Measurements from ENCODE around the gene ANP32B.
"Not testable (repeated sequence)": the region's sequence is repeated elsewhere in the genome, so short reads cannot be mapped to it uniquely, and the experiment has no call there.

ANP32B gene

DNA sequence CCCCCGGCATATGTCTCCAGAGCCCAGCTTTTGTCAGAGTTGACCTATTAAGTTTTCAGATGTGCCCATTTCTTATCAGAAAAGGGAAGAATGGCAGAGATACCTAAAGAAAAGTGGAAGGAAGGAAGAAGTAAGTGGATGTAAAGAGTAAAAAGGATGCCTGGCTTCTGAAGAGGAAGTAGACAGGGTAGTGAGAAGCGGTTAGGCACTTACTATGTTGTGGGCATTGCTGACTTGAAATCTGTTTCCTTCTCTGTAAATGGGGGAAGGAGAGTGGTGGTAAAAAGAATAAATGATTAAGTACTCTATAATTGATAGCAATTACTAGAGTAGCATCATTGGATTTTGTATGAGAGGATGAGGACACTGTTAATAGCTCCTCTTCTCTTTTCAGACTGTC, 9.9 kb downstream of the ANP32B start:
- DNase-seq, result peak in 1 of 5 donors; percentile 51

DNA sequence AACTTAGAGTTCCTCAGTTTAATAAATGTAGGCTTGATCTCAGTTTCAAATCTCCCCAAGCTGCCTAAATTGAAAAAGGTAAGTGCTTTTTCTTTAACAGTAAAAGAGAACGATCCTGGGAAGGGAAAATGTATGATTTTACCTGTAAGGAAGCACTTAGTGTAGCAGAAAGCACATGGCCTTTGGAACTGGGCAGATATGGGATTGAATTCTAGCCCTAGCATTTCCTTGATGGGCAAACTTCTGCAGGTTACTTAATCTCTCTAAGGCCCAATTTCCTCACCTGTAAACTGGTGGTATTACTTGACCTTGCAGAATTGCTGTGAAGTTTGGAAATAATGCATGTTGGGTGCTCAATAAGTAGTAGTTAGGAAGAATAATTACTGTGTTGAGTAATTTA, 11.6 kb downstream of the ANP32B start:
- no peak for DNase-seq

DNA sequence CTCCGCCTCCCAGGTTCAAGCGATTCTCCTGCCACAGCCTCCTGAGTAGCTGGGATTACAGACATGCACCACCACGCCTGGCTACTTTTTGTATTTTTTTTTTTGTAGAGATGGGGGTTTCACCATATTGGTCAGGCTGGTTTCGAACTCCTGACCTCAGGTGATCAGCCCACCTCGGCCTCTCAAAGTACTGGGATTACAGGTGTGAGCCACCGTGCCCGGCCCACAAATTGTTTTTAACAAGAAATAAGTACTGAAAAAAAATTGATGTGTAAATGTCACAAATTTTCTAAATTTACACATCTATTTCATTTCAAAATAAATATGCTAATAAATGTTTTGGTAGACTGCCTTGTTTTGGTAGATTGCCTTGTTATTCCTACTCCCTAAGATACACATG, 13.5 kb downstream of the ANP32B start:
- DNase-seq, result not testable (repeated sequence)

DNA sequence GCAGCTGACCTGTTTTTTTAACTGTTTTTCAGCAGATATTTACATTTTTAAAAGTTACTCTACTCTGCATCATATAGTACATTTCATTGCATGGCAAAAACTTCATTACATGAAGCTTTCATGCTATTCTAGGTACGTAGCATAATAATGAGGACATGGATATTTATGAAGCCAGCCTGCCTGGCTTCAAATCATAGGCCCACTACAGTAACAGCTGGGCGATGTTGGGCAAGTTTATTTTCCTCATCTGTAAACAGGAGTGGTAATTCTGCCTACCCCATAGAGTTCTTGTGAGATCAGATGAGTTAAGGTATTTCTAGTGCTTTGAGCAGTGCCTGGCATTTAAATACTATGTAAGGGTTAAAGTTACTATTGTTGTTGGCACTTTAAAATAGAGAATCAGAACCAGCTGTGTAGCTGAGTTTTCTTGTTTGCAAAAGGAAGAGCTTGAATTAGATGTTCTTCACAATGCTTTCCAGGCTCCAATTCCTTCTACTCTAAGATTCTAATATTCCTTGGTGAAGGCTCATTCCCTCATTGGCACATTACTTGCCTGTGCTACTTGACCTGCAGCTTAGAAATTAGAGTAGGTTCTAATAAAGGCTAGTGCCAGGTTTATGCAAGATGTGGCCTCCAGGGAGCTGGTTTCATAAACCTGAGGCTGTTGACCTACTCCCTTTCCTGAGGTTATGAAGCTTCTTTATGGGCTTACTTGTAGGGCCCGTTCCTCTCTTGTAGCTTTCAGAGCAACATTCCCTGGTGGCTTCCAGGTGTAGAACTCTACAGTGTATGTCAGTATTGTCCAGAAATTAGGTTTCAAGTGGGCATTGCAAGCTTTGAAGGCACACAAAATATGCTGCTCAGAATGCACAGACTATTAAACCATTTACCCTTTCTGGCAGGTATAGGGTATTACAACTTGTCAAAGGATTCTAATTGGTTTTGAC, 14.5 kb downstream of the ANP32B start:
- DNase-seq, result no peak

DNA sequence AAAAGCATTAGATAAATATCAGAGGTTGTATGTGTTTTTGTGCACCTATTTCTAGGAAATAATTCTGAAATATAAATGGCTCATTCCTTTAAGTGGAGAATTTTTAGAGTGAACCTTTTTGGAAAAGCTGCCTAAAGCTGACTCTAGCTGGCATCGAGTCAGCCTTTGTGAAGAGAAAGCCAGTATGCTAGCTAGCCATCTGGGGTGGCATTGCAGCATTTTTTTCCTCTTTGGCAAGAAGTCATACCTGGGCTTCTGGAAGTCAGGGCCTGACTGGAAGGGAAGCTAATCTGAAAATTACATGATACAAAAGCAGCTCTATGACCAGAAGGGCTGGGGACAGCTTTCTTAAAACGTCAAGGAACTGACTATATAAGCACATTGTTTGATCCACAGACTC, 19.7 kb downstream of the ANP32B start:
- no peak for DNase-seq

DNA sequence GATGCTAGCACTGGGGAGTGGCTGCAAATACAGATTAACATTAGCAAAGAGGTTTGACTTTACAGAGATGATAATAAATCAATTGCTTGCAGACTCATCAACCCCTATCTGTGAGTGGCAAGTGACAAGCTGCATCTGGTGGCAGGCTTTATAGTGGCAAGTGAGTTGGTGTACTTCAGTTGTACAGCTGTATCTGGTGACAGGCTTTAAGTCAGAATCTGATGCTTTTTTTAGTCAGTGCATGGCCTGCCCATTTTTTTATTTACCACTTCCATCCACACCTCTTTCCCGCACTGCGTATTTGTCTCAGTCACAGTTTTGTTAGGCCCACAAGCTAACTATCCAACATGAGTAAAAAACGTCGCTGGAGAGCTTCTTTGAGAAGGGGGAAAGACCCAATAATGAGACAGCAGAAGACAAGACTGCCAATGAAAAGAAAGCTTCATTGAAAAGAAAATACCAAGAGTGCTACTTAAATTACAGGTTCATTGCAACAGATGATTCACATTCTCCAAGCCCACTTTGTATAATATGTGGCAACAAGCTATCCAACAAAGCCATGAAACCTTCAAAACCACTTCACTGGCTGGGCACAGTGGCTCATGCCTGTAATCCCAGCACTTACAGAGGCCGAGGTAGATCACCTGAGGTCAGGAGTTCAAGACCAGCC, 23.1 kb downstream of the ANP32B start:
- no peak for DNase-seq

DNA sequence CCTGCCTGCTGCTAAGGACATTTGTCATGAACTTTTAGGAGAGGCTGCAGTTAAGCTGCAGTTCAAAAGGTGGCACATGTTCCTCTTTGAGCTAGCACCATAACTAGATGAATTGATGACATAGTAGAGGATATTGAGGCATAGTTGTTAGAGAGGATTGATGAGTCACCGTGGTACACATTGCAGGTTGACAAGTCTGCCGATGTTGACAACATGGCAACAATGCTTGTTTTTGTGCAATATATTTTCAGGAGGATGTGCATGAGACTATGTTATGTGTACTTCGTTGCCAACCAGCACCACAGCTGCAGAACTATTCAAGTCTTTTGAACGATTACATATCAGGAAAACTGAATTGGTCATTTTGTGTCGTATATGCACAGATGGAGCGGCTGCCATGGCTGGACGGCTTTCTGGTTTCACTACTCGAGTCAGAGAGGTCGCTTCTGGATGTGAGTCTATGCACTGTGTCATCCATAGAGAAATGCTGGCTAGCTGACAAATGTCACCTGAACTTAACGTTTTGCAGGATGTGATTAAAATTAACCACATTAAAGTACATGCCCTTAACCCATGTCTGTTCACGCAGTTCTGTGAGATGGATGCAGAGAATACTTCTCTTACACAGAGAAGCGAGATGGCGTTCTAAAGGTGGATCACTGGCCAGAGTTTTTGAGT, 24.2 kb downstream of the ANP32B start:
- peak in 1 of 5 donors; percentile 52 for DNase-seq

DNA sequence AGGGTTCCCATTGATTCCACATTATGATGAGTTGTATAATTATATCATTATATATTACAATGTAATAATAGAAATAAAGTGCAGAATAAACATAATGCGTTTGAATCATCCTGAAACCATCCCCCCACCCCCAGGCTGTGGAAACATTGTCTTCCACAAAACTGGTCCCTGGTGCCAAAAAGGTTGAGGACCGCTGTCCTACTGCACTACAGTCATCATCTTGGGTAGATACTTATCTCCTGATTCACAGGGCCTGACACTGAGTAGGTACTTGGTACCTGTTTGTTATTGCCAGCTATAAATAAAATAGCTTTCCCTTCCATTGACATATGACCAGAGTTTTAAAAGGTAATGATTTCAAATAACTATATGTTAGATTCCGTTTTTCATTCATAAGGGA, 25.6 kb downstream of the ANP32B start:
- DNase-seq, result no peak

DNA sequence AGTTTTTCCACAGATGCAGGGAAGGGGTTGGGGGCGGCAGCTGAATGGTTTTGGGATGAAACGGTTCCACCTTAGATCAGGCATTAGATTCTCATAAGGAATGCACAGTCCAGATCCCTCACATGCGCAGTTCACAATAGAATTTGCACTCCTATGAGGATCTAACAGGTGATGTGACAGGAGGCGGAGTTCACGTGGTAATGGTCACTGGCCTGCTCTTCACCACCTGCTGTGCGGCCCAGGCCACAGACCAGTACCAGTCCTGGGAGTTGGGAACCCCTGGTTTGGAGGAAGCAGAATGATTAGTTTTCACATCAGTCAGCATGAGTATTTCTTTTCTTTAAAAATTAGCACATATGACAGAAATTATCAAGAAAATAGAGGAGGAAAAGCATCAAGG, 26.3 kb downstream of the ANP32B start:
- no peak for DNase-seq

DNA sequence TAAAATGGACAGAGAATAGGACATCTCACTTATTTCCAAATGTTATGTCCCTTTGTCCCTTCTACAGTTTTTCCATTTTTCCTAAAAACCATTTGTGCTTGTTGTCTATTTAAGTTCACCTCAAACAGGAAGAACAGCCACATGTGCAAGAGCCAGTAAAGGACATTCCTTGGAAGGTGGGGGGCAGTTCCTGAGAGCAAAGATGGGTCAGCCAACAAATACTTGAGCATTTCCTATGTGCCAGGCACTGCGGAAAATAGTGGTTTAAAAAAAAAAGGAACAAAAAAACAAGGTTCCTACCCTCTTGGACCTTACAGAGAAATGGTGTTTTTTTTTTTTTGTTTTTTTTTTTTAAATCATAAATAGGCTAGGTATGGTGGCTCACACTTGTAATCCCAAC, 26.8 kb downstream of the ANP32B start:
- no peak for DNase-seq

DNA sequence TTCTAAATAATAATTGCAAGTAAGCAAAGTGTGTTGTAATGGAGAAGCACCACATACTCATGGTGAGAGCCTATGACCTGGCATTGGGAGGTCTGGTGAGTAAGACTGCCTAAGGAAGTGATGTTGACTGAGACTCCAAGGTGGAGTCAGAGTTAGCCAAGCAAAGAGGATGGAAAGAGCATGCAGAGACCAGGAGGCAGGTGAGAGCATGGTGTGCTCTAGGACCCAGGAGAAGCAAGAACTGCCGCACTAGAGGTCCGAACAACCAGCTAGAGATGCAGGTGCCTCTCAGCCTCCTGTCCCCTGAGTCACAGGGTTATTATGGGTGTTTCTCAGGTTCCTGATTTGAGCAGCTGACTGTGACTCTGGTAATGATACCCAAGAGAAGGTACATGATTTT, 27.3 kb downstream of the ANP32B start:
- DNase-seq, result no peak

DNA sequence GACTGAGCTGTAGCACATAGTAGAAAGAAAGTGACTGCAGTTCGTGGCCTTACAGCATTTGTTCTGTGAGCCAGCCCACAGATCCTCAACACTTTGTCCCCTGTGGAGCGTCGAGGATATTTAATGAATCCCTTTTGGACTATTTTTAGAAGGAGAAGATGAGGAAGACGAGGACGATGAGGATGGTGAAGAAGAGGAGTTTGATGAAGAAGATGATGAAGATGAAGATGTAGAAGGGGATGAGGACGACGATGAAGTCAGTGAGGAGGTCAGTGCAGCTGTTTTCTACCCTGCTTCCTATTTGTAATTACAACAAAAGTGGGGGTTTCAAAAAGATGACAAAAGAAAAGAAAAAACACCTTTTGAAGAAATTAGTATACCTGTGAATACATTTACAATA, 28.0 kb downstream of the ANP32B start:
- no peak for DNase-seq

DNA sequence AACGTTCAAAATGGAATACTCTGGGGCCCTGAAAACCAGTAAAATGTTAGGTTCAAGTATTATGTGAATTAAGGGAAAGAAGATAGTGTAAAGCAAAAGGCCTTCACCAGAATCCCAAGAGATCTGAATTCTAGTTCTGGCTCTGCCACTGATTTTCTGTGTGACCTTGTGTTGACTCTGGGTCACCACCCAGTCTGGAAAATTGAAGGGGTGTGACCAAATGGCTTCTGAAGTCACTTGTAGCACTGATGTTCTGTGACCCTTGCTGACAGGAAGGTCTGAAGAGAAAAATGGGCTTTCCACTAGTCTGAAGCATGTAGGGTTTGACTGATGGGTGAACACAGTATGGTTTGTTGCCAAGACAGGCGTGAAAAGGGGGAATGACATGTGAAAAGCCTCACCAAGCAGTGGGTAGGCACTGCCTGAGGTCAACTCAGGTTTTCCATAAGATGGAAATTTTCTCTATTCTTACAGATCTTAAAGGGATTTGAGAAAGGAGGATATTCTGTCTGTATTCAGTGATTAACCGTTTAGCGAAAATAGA, 33.1 kb downstream of the ANP32B start:
- no peak for DNase-seq

DNA sequence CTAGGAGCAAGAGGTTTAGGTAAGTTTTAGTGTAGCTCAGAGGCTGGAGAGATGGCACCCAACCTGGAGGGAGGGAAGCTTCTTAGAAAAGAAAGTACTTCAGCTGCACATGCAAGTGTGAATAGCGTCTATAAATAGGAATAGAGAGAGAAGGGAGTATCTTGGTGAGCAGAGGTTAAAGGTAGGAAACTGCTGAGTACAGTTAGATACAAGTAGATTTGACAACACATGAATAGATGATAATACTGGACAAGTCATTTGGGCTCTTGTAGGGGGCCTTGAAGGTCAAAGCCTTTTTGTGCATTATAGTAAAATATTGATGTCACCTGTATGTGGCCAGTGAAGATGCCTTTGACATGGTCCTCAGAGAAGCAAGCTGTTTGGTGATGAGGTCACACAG, 34.2 kb downstream of the ANP32B start:
- no peak for DNase-seq

DNA sequence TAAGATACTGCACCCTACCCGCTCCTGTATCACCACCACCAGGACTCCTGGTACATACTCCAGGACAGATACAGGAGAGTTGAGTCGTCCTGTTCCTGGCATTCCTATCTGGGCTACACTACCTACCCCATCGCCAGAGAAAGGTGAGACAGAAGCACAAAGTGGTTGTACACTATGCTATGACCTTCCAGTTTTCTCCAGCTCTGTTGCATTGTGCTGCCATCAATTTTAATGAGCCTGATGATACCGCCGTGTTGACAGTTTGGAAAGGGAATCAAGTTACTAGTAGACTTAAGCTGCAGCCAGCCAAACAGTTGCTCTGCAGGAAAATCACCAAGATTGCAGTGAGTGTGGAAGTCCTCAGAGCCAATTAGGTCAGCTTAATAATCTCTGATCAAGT, 35.2 kb downstream of the ANP32B start:
- DNase-seq, result no peak

DNA sequence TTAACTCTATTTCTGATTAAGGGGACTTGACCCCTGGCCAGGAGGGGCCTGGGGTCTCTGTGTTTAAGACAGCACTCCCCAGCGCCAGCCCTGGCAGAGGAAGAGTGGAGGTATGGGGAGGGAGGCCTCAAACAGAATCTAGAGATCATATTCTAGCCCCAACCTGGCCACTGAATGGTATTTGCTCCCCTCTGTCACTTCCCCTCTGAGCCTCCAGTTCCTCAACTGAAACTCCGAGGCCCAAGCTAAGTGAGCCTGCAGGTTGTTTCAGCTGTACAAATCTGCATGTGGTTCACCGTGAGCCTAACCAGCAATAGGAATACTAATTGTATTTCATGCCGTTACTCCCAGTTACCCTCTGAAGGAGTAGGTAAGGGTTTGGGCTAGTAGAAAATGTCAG, 36.0 kb downstream of the ANP32B start:
- no peak for DNase-seq

DNA sequence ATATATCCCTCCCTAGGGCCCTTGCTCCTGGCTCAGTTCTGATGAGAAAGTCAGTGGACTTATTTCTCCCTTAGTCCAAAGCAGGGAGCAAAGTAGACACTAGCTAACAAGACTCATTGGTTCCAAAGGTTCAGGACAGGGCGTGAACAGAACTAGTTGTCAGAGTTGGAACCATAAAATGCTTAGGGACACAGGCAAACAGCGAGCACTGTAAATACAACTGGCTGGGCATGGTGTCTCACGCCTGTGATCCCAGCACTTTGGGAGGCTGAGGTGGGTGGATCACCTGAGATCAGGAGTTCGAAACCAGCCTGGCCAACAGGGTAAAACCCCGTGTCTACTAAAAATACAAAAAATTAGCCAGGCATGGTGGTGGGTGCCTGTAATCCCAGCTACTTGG, 36.7 kb downstream of the ANP32B start:
- not testable (repeated sequence) for DNase-seq

DNA sequence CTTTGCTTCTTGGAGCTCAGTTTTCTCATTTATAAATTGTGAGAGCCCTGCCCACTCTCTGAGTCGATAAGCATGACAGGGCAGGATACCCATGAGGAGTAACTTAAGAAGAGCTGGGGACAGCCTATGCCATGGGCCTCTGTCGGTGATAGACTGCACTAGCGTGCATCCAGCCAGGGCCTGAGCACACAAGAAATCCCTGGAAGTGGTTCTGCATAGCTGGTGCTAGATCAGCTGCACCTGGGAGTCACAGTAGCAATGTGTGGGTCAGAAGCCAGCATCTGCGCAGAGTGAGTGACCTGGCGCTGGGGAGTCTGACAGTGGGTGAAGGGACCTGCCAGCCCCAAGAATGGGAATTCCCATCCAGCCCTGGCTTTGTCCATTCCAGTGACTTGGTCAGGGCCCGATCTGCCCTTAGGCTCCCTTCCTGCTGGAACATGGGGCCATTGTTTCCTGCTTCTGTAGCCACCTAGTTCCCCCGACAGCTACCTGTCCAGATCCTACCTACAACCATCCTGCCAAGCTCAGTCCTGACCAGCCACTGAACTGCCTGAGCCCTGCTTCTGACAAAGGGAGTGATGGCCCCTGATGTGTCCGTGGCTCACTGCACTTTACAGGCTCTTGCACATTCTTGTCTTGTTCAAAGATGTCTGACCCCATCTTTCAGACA, 37.5 kb downstream of the ANP32B start:
- DNase-seq, result no peak

DNA sequence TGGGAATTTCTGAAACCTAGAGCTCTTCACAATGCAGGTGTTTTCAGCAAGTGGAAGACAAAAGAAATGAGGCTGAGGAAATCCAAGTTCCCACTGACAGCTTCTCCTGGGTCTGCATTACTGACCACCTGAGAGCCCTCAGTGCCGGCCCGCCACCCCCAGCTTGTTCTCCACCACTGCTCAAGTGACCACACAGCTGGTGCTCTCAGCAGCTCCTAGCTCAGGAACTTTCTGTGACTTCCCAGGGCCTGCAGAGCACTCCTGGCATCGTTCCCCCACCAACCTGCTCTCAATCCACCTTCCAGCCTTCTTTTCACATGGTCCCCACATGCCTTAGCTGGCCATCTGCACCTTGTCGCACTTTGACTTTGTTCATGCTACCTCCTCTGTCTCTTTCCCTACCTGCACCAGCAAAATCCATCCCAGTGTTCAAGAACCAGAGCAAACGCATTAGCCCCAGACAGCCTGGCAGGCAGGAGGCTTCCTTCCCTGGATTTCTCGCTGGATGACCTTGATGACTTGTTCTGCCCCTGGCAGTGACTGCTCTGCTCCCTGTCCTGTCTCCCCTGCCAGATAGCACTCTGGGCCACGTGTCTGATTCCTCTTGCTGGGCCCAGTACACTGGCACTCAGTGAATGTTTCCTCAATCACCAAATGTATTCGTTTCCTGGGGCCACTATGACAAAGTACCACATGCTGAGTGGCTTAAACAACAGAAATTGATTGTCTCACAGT, 38.3 kb downstream of the ANP32B start:
- no peak for DNase-seq

DNA sequence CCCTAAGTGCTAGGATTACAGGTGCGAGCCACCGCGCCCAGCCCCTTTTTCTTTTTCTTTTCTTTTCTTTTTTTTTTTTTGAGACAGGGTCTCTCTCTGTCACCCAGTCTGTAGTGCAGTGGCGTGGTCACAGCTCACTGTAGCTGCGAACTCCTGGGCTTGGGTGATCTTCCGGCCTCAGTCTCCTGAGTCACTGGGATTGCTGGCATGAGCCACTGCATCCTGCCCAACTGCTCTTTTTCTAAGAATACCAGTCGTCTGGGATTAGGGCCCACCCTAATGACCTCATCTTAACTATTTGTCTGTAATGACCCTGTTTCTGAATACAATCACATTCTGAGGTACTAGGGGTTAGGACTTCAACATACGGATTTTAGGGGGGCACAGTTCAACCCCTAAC, 39.3 kb downstream of the ANP32B start:
- no peak for DNase-seq

DNA sequence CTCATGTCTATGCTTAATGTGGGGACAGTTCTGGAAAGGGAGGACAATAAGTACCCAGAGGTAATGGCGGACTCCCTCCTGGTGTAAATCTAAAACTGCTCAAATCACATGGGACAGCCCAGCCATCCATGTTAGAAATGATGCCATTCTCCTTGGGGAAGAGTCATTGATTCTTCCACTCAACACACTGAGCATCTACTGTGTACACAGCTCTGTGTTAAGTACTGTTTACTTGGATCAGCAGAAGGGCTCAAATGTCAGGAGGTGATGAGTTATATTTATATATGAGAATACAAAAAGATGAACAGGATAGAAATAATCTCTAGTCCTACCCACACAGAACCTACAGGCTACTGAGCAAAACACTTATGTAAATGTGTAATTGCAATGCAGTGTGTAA, 41.6 kb downstream of the ANP32B start:
- no peak for DNase-seq

DNA sequence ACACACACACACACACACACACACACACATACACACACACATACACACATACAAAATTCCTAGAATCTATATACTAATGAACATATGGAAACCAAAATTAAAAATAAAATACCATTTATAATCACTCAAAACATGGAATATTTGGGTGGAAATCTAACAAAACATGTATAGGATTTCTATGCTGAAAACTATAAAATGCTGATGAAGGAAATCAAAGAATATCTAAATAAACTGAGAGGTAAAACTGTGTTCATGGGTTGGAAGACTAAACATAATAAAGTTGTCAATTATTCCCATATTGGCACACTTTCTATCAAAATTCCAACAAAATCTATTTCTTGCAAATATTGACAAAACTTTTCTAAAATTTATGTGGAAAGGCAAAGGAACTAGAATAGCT, 48.0 kb downstream of the ANP32B start:
- DNase-seq, result no peak

Data from T-helper 1 cell (primary cell).